H1 (cell line): ENCODE results near the gene EPB41L1. TPM values are rescaled to one million over a fixed set of nuclear protein-coding genes. Genes with fewer than 3 reads are reported as not detected.

Experiments
- CTCF ChIA-PET: fragments of 300-600 bp; sonication (Branson Sonifier 250); formaldehyde crosslinking; loops from one replicate; lab custom pipeline; 2021; ENCODE audit not compliant: partially characterized antibody; lab: Charles Lee
- POLR2A ChIA-PET: fragments of 300-600 bp; sonication (Branson Sonifier 250); formaldehyde crosslinking; loops from one replicate; lab custom pipeline; 2021; ENCODE audit warnings: inconsistent platforms; ENCODE audit not compliant: partially characterized antibody; lab: Charles Lee
- DNase-seq, 2 experiments: peaks; one replicate each; pipeline versions ENCODE4 v3.0.0 to v3.0.0-alpha.2; 2010 to 2022; ENCODE audit warnings: low spot score in 2 of 2, low read depth in 1 of 2, mixed read lengths in 1 of 2
- FAIRE-seq: peaks from 2 replicates; lab custom pipeline; 2011; peaks lifted over from hg19 to GRCh38; lab: Jason Lieb, UNC
- H2AFZ ChIP-seq: 2 replicates; pipeline ENCODE4 v1.8.1; 2012; ENCODE audit warnings: low read length, inconsistent platforms
- H2AK5ac ChIP-seq: 2 replicates; pipeline ENCODE4 v1.6.1; 2013; ENCODE audit warnings: low read depth, low read length
- H2BK120ac ChIP-seq: replicated peaks from 2 replicates; pipeline ENCODE3; 2013; ENCODE audit warnings: low read depth, low read length, inconsistent platforms
- H2BK12ac ChIP-seq: 2 replicates; pipeline ENCODE4 v1.6.1; 2013; ENCODE audit warnings: low read depth, low read length
- H2BK15ac ChIP-seq: 2 replicates; pipeline ENCODE4 v1.6.1; 2013; ENCODE audit warnings: low read length
- H2BK20ac ChIP-seq: 2 replicates; pipeline ENCODE4 v1.6.1; 2013; ENCODE audit warnings: low read length
- H2BK5ac ChIP-seq: 2 replicates; pipeline ENCODE4 v1.6.1; 2013; ENCODE audit warnings: low read depth, low read length
- H3K14ac ChIP-seq: 2 replicates; pipeline ENCODE4 v1.6.1; 2013; ENCODE audit warnings: inconsistent platforms; ENCODE audit not compliant: insufficient read length
- H3K18ac ChIP-seq: 2 replicates; pipeline ENCODE4 v1.6.1; 2013; ENCODE audit warnings: low read length; ENCODE audit errors: extremely low read depth
- H3K23ac ChIP-seq: 2 replicates; pipeline ENCODE4 v1.6.1; 2013; ENCODE audit warnings: inconsistent platforms; ENCODE audit not compliant: insufficient read length
- H3K23me2 ChIP-seq: 2 replicates; pipeline ENCODE4 v1.6.1; 2013; ENCODE audit warnings: low read depth, low read length
- H3K27ac ChIP-seq: 2 replicates; pipeline ENCODE4 v1.6.1; 2011; ENCODE audit warnings: low read depth, low read length, inconsistent platforms
- H3K27me3 ChIP-seq, 4 experiments: replicated peaks in 1 of 4; 1 replicate in 1 of 4; 2 replicates in 3 of 4; pipeline versions ENCODE4 v1.6.1 to v1.8.1; 2011 to 2013; ENCODE audit warnings: low read length in 3 of 4, mild to moderate bottlenecking in 3 of 4, inconsistent platforms in 2 of 4, mixed read lengths in 2 of 4, moderate library complexity in 1 of 4; ENCODE audit not compliant: control insufficient read depth in 3 of 4, insufficient read depth in 3 of 4; ENCODE audit errors: extremely low read depth in 1 of 4
- H3K36me3 ChIP-seq, 4 experiments: 2 replicates each; pipeline versions ENCODE4 v1.6.1 to v1.8.1; 2011 to 2013; ENCODE audit warnings: mild to moderate bottlenecking in 4 of 4, low read length in 3 of 4, moderate library complexity in 2 of 4, control low read depth in 1 of 4, inconsistent platforms in 1 of 4; ENCODE audit not compliant: insufficient read depth in 4 of 4, control insufficient read depth in 2 of 4
- H3K4ac ChIP-seq: replicated peaks from 2 replicates; pipeline ENCODE3; 2013; ENCODE audit warnings: low read length, low read depth, mixed read lengths, inconsistent platforms; ENCODE audit not compliant: insufficient read length
- H3K4me1 ChIP-seq, 4 experiments: replicated peaks in 1 of 4; 1 replicate in 1 of 4; 2 replicates in 3 of 4; pipeline versions ENCODE4 v1.6.1 to v1.8.1; 2011 to 2013; ENCODE audit warnings: low read length in 3 of 4, inconsistent platforms in 2 of 4, mixed read lengths in 1 of 4; ENCODE audit not compliant: insufficient read depth in 4 of 4, control insufficient read depth in 3 of 4
- H3K4me2 ChIP-seq, 2 experiments: 2 replicates each; pipeline versions ENCODE4 v1.6.1 to v1.8.1; 2011 to 2013; ENCODE audit warnings: low read depth in 2 of 2, low read length in 2 of 2, control low read depth in 1 of 2, inconsistent platforms in 1 of 2, mild to moderate bottlenecking in 1 of 2; ENCODE audit not compliant: insufficient read depth in 1 of 2
- H3K4me3 ChIP-seq, 4 experiments: fragments of 200-600, 300-600 bp in 1 of 4; sonication (generic), shearing (Covaris generic), sonication (Bioruptor Twin) in 1 of 4; 2 replicates each; pipeline versions ENCODE4 v1.5.1 to v1.8.1; 2011 to 2016; ENCODE audit warnings: low read length in 4 of 4, low read depth in 3 of 4, control low read depth in 2 of 4, inconsistent platforms in 2 of 4, mild to moderate bottlenecking in 2 of 4, mixed read lengths in 1 of 4, moderate library complexity in 1 of 4; ENCODE audit not compliant: insufficient read depth in 2 of 4; ENCODE audit errors: extremely low read depth in 1 of 4
- H3K56ac ChIP-seq: replicated peaks from 2 replicates; pipeline ENCODE3; 2013; ENCODE audit warnings: low read depth, mild to moderate bottlenecking, mixed read lengths, low read length, inconsistent platforms; ENCODE audit not compliant: insufficient read length
- H3K79me1 ChIP-seq: 2 replicates; pipeline ENCODE4 v1.6.1; 2013; ENCODE audit warnings: low read depth, low read length, control low read depth
- H3K79me2 ChIP-seq, 2 experiments: 2 replicates each; pipeline versions ENCODE4 v1.6.1 to v1.8.1; 2012 to 2013; ENCODE audit warnings: low read length in 2 of 2, mild to moderate bottlenecking in 2 of 2, inconsistent platforms in 1 of 2; ENCODE audit not compliant: insufficient read depth in 2 of 2, control insufficient read depth in 1 of 2
- H3K9ac ChIP-seq, 4 experiments: replicated peaks in 1 of 4; 1 replicate in 1 of 4; 2 replicates in 3 of 4; pipeline versions ENCODE4 v1.6.1 to v1.8.1; 2011 to 2013; ENCODE audit warnings: low read depth in 3 of 4, low read length in 3 of 4, control low read depth in 2 of 4, mild to moderate bottlenecking in 2 of 4, moderate library complexity in 2 of 4, inconsistent platforms in 1 of 4; ENCODE audit errors: extremely low read depth in 1 of 4
- H3K9me3 ChIP-seq, 2 experiments: 2 replicates each; pipeline versions ENCODE4 v1.6.1 to v1.8.1; 2012 to 2013; ENCODE audit warnings: mild to moderate bottlenecking in 2 of 2, moderate library complexity in 2 of 2, control low read depth in 1 of 2, inconsistent platforms in 1 of 2, low read depth in 1 of 2, low read length in 1 of 2, mixed read lengths in 1 of 2; ENCODE audit not compliant: insufficient read depth in 2 of 2
- H4K20me1 ChIP-seq, 2 experiments: replicated peaks in 1 of 2; 2 replicates each; pipeline versions ENCODE3 to v1.8.1; 2011 to 2013; ENCODE audit warnings: inconsistent platforms in 2 of 2, low read length in 2 of 2, mild to moderate bottlenecking in 1 of 2; ENCODE audit not compliant: insufficient read depth in 2 of 2, control insufficient read depth in 1 of 2
- H4K5ac ChIP-seq: 2 replicates; pipeline ENCODE4 v1.6.1; 2013; ENCODE audit warnings: low read length, low read depth, mixed read lengths, inconsistent platforms; ENCODE audit not compliant: insufficient read length
- H4K8ac ChIP-seq: 2 replicates; pipeline ENCODE4 v1.8.0; 2013; ENCODE audit warnings: mild to moderate bottlenecking, moderate library complexity, low read length, inconsistent platforms; ENCODE audit not compliant: insufficient read depth; ENCODE audit errors: extremely low read depth
- H4K91ac ChIP-seq: replicated peaks from 2 replicates; pipeline ENCODE3; 2013; ENCODE audit warnings: low read length, mixed read lengths, inconsistent platforms; ENCODE audit not compliant: insufficient read length
- CTBP2 ChIP-seq: IDR thresholded peaks from 2 replicates; pipeline ENCODE4 v1.7.0; 2011; ENCODE audit warnings: borderline replicate concordance, mild to moderate bottlenecking, moderate library complexity, mixed read lengths, low read length; ENCODE audit not compliant: insufficient read depth, insufficient read length
- MAFK ChIP-seq: IDR thresholded peaks from 2 replicates; pipeline ENCODE4 v1.6.1; 2012; ENCODE audit warnings: low read depth, mild to moderate bottlenecking, improper control_type of control experiment, low read length
- TAF1 ChIP-seq: IDR thresholded peaks from 2 replicates; pipeline ENCODE4 v1.6.1; 2011; ENCODE audit warnings: mild to moderate bottlenecking, low read depth, low read length
- USF2 ChIP-seq: IDR thresholded peaks from 2 replicates; pipeline ENCODE4 v1.6.1; 2011; ENCODE audit warnings: low read length, improper control_type of control experiment
- WGBS, 2 experiments: shearing (Covaris generic) in 1 of 2; methylation state at CpG; one replicate each; pipeline versions ENCODE4 v1.1.6 to v1.1.7; 2013 to 2015; ENCODE audit warnings: low lambda C conversion rate in 2 of 2, mixed read lengths in 2 of 2, inconsistent platforms in 1 of 2, low coverage in 1 of 2, missing lambda C conversion rate in 1 of 2; ENCODE audit not compliant: insufficient replicate concordance in 2 of 2, insufficient coverage in 1 of 2, insufficient read length in 1 of 2; ENCODE audit errors: extremely low coverage in 1 of 2, missing lambda C conversion rate in 1 of 2; 5-methylcytosine and 5-hydroxymethylcytosine counted together
- polyA plus RNA-seq, 7 experiments: library from polyadenylated mRNA; depleted of rRNA in 3 of 7; stranded (reverse) in 5 of 7; unstranded in 2 of 7; fragments of >200 nt in 5 of 7; fragments of 200-250 nt in 2 of 7; gene quantifications; 1 replicate in 5 of 7; 2 replicates in 1 of 7; 4 replicates in 1 of 7; pipeline versions ENCODE4 v1.2.1 to v1.2.3, GENCODE V29; 2011 to 2013; ENCODE audit warnings: missing spikeins in 2 of 7, mixed read lengths in 2 of 7
- total RNA-seq: library from RNA; stranded (reverse); fragmentation: NEBNext Ultra II Directional; extraction: Animal tissue kit (Norgen Biotek cat#: 25700); gene quantifications from 2 replicates; pipeline ENCODE4 v1.2.1, GENCODE V29; 2021

The EPB41L1 gene
- total and polyA plus RNA-seq, 2 of the 8 experiments (the other 6 are each of a cell fraction or from before 2014, with no cell fraction given): 14.8 to 36.0 TPM

DNA sequence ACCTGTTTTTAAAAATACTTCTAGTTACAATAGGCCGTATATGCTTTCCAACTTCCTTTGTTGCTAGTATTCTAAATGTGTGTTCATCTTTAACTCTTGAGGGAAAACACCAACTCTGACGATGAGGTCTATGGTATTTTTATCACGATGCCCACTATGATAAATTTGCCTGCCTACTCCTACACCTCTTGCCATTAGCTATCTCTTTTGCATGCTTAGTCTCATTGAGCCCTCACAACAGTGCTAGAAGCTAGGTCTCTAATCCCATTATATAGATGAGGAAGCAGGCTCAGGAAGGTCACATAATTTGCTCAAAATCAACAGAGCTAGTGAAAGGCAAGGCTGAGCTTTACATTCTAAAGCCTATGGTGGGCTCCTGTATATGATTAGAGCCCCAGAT is 94.9 kb downstream of the EPB41L1 start:
- DNase-seq (no peak), FAIRE-seq (no peak)
- no peaks in the 10 kb centered on the region for H3K23me2 ChIP-seq
- no peak overlapping the region for H4K8ac ChIP-seq
- no peak overlapping the region for H3K14ac ChIP-seq
- ChIA-PET POLR2A (no interaction called here), CTCF (interaction anchor here (1.5 to 2.1 kb wide), 3 partner anchors 33 to 190 kb away, joined by 3 to 6 read pairs (median 6); no protein-coding TSS in a partner anchor)
- H3K4me3 ChIP-seq: no peak overlapping the region
- H2BK12ac ChIP-seq: no peak overlapping the region
- H3K79me1 ChIP-seq: peaks cover 4% of the 10 kb centered on the region; the same call in 1 of the 2 replicates
- H2BK20ac ChIP-seq: no peak overlapping the region
- H3K4me2 ChIP-seq: no peak overlapping the region
- H3K4ac ChIP-seq: no peak overlapping the region
- H4K5ac ChIP-seq: no peak overlapping the region
- no peak overlapping the region for H3K56ac ChIP-seq
- H3K23ac ChIP-seq: no peak overlapping the region
- no peak overlapping the region for H4K91ac ChIP-seq
- H2AFZ ChIP-seq: no peak overlapping the region
- H3K18ac ChIP-seq: no peak overlapping the region
- H3K79me2 ChIP-seq: no peaks in the 10 kb centered on the region; a peak in 1 of 4 replicates
- no peak overlapping the region for H2BK5ac ChIP-seq
- peaks cover 3 to 35% (median 22%) of the 10 kb centered on the region in 4 experiments; a peak in 7 of 8 replicates for H3K36me3 ChIP-seq
- H3K27ac ChIP-seq: no peak overlapping the region
- no peak overlapping the region for H3K9ac ChIP-seq
- H4K20me1 ChIP-seq: peaks cover 7 to 10% of the 10 kb centered on the region in 2 experiments
- H3K9me3 ChIP-seq: no peaks in the 10 kb centered on the region
- no peak overlapping the region for H2AK5ac ChIP-seq
- WGBS, 2 experiments: 82% methylated on average over 3 of the region's 3 CpGs; no CpG with 5 or more reads in 1 of the 2 experiments
- H3K4me1 ChIP-seq: no peaks in the 10 kb centered on the region; a peak in 1 of 7 replicates
- no peak overlapping the region for H2BK120ac ChIP-seq
- H3K27me3 ChIP-seq: no peaks in the 10 kb centered on the region
- no peak overlapping the region for H2BK15ac ChIP-seq
- TF ChIP-seq CTBP2 (no peak), TAF1 (no peak), MAFK (no peak), USF2 (no peak)
